ENCODE measurements around the gene TMEM11. TPM values are rescaled to one million over a fixed set of nuclear protein-coding genes. Genes with fewer than 3 reads are reported as not detected.

Gene TMEM11
- total and polyA plus RNA-seq, 2 experiments from 2014 or later, result 29.4 to 66.5 TPM

GRCh38 chr17:21191698-21192097, 22.3 kb downstream of the TMEM11 start:
- H3K9me2 ChIP-seq (ENCODE audit: insufficient read depth), result no peaks in the 10 kb centered on the region
- TF ChIP-seq EZH2phosphoT487 (IDR thresholded peaks at IDR 0.05; ENCODE audit: insufficient read depth, low read depth) (no peak), EZH2 (IDR thresholded peaks at IDR 0.05; ENCODE audit: insufficient read depth, poor library complexity, severe bottlenecking) (no peak)
- no peak overlapping the region for H3K4me3 ChIP-seq
- no peak for DNase-seq
- no peak overlapping the region for H3K4me2 ChIP-seq (ENCODE audit: unreplicated experiment)
- peaks cover 30% of the 10 kb centered on the region for H3K79me2 ChIP-seq (ENCODE audit: insufficient read depth)
- no peak overlapping the region for H3K27ac ChIP-seq
- H4K20me1 ChIP-seq (ENCODE audit: insufficient read depth), result no peaks in the 10 kb centered on the region
- H3K9ac ChIP-seq, result no peak overlapping the region
- WGBS, 2 experiments (ENCODE audit: low coverage in 1 of 2, low lambda C conversion rate in 2 of 2, missing lambda C conversion rate in 2 of 2), result 57 to 63% methylated on average over 2 of the region's 2 CpGs
- no peaks in the 10 kb centered on the region for H3K27me3 ChIP-seq (replicated peaks; ENCODE audit: insufficient read depth)
- no peaks in the 10 kb centered on the region for H3F3A ChIP-seq (ENCODE audit: insufficient read depth)
- no peak overlapping the region for H2AFZ ChIP-seq
- in situ Hi-C loops (cut with MboI), result loop anchor here (25.0 kb wide), 1 partner anchor 104 kb away; no protein-coding TSS in a partner anchor
- no peaks in the 10 kb centered on the region for H3K36me3 ChIP-seq (ENCODE audit: low read depth)
- no peaks in the 10 kb centered on the region for H3K9me3 ChIP-seq (ENCODE audit: low read depth)
- H3K4me1 ChIP-seq (ENCODE audit: insufficient read depth), result no peaks in the 10 kb centered on the region

DNA sequence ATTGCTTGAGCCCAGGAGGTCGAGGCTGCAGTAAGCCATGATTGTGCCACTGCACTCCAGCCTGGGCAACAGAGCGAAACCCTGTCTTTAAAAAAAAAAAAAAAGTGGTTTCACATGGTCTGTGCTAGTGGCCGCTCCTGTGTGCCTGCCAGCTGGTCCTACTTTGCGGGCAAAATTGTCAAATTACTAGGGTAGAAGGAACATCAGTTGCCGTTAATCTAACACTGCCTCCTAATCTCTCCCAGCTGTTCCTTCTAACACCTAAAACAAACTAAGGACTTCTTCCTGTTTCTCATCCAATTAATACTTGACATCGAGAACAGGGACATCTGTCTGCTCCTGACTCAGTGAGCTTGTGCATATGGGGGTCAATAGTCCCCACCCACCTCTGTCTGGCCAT, 23.9 kb downstream of the TMEM11 start:
- no peaks in the 10 kb centered on the region for H3F3A ChIP-seq (ENCODE audit: insufficient read depth)
- no peak overlapping the region for H3K27ac ChIP-seq
- no peaks in the 10 kb centered on the region for H3K9me3 ChIP-seq (ENCODE audit: low read depth)
- TF ChIP-seq EZH2phosphoT487 (IDR thresholded peaks at IDR 0.05; ENCODE audit: insufficient read depth, low read depth), result no peak
- no peak for TF ChIP-seq EZH2 (IDR thresholded peaks at IDR 0.05; ENCODE audit: insufficient read depth, poor library complexity, severe bottlenecking)
- no peaks in the 10 kb centered on the region for H3K9me2 ChIP-seq (ENCODE audit: insufficient read depth)
- DNase-seq, result no peak
- peaks cover 15% of the 10 kb centered on the region for H3K79me2 ChIP-seq (ENCODE audit: insufficient read depth)
- in situ Hi-C loops (cut with MboI), result loop anchor here (25.0 kb wide), 1 partner anchor 103 kb away; no protein-coding TSS in a partner anchor
- no peak overlapping the region for H3K4me2 ChIP-seq (ENCODE audit: unreplicated experiment)
- 86 to 88% methylated on average over 6 of the region's 6 CpGs for WGBS, 2 experiments (ENCODE audit: low coverage in 1 of 2, low lambda C conversion rate in 2 of 2, missing lambda C conversion rate in 2 of 2)
- no peak overlapping the region for H3K9ac ChIP-seq
- H3K4me1 ChIP-seq (ENCODE audit: insufficient read depth), result no peaks in the 10 kb centered on the region
- H4K20me1 ChIP-seq (ENCODE audit: insufficient read depth), result no peaks in the 10 kb centered on the region
- H3K36me3 ChIP-seq (ENCODE audit: low read depth), result no peaks in the 10 kb centered on the region
- no peak overlapping the region for H3K4me3 ChIP-seq
- H2AFZ ChIP-seq, result no peak overlapping the region
- no peaks in the 10 kb centered on the region for H3K27me3 ChIP-seq (replicated peaks; ENCODE audit: insufficient read depth)

DNA sequence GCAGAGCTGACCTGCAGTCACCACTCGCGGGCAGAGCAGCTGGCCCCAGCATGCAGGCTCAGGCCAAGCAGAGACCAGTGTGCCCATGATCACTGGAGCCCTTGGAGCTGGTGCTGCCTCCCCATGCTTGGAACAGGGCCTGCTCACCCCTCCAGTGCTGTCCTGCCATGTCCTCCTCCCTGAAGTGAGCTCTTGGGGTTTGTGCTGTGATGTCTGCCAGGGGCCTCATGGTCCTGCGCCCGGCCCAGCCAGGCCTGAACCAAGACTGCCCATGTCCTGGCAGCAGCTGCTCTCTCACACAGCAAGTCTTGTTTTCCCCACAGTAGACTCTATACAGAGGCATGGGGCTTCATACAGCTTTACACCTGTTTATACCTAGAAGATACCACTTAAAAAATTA, 24.6 kb downstream of the TMEM11 start:
- Histone ChIP-seq H3K36me3 (ENCODE audit: low read depth) (no peaks in the 10 kb centered on the region), H3K4me2 (ENCODE audit: unreplicated experiment) (no peak overlapping the region), H3K4me3 (no peak overlapping the region), H3F3A (ENCODE audit: insufficient read depth) (no peaks in the 10 kb centered on the region), H3K4me1 (ENCODE audit: insufficient read depth) (no peaks in the 10 kb centered on the region), H3K27ac (no peak overlapping the region), H3K9ac (no peak overlapping the region), H4K20me1 (ENCODE audit: insufficient read depth) (no peaks in the 10 kb centered on the region), H3K9me2 (ENCODE audit: insufficient read depth) (no peaks in the 10 kb centered on the region), H3K79me2 (ENCODE audit: insufficient read depth) (peaks cover 9% of the 10 kb centered on the region; the same call in 1 of the 2 replicates), H3K9me3 (ENCODE audit: low read depth) (no peaks in the 10 kb centered on the region), H3K27me3 (replicated peaks; ENCODE audit: insufficient read depth) (no peaks in the 10 kb centered on the region), H2AFZ (no peak overlapping the region)
- WGBS, 2 experiments (ENCODE audit: low coverage in 1 of 2, low lambda C conversion rate in 2 of 2, missing lambda C conversion rate in 2 of 2), result 95 to 100% methylated on average over 4 of the region's 4 CpGs
- TF ChIP-seq EZH2phosphoT487 (IDR thresholded peaks at IDR 0.05; ENCODE audit: insufficient read depth, low read depth) (no peak), EZH2 (IDR thresholded peaks at IDR 0.05; ENCODE audit: insufficient read depth, poor library complexity, severe bottlenecking) (no peak)
- in situ Hi-C loops (cut with MboI), result loop anchor here (25.0 kb wide), 1 partner anchor 102 kb away; no protein-coding TSS in a partner anchor
- DNase-seq, result no peak

DNA sequence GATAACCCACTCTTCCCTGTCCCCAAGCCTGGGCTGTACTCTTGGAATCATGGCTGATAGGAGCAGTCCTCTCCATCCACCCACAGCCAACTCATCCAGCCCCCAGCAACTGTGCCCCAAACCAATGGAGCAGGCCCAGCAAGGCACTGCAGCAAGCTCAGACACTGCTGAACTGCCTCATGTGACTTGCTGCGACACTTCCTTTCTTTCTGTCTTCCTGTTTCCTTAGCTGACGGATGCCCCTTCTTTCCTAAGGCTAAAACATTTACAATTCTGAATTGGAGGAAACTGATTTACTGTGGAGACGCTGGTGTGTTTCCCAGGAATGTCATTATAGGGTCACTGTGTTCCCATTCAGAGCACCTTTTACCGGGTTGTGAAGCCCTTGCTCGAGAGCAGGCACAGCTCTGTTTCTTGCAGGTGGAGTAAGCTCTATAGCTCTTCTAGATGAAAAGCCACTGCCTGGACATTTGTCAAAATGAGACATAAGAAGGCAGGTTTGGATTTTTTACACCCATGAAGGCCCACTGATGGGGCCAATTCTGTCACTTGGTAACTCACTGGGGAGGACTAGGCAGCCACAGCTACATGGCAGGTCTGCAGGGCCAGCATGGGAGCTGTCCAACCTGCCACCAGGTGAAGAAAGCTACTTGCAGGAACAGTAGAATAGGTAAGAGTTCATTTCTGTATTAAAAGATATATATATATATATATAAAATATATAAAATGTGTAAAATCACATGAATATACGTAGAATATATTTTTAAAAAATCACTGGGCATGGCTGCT, 27.4 kb downstream of the TMEM11 start:
- H2AFZ ChIP-seq, result no peak overlapping the region
- WGBS, 2 experiments (ENCODE audit: low coverage in 1 of 2, low lambda C conversion rate in 2 of 2, missing lambda C conversion rate in 2 of 2), result 95 to 97% methylated on average over 6 of the region's 6 CpGs
- in situ Hi-C loops (cut with MboI), result loop anchor here (25.0 kb wide), 1 partner anchor 99 kb away; no protein-coding TSS in a partner anchor

More for the DNA sequence above, 27.4 kb downstream of the TMEM11 start:
- Histone ChIP-seq H3K79me2 (ENCODE audit: insufficient read depth) (no peaks in the 10 kb centered on the region), H3K9me2 (ENCODE audit: insufficient read depth) (no peaks in the 10 kb centered on the region), H3K9me3 (ENCODE audit: low read depth) (no peaks in the 10 kb centered on the region), H3K4me2 (ENCODE audit: unreplicated experiment) (no peak overlapping the region), H3K9ac (no peak overlapping the region), H3K36me3 (ENCODE audit: low read depth) (no peaks in the 10 kb centered on the region), H3F3A (ENCODE audit: insufficient read depth) (no peaks in the 10 kb centered on the region), H3K27me3 (replicated peaks; ENCODE audit: insufficient read depth) (no peaks in the 10 kb centered on the region), H3K4me1 (ENCODE audit: insufficient read depth) (no peaks in the 10 kb centered on the region), H3K27ac (no peak overlapping the region), H4K20me1 (ENCODE audit: insufficient read depth) (no peaks in the 10 kb centered on the region), H3K4me3 (no peak overlapping the region)
- TF ChIP-seq EZH2phosphoT487 (IDR thresholded peaks at IDR 0.05; ENCODE audit: insufficient read depth, low read depth), result no peak
- TF ChIP-seq EZH2 (IDR thresholded peaks at IDR 0.05; ENCODE audit: insufficient read depth, poor library complexity, severe bottlenecking), result no peak
- DNase-seq, result no peak

All from GM23248 (cell line).